Measurements from ENCODE around the gene ABCC11.

DNA sequence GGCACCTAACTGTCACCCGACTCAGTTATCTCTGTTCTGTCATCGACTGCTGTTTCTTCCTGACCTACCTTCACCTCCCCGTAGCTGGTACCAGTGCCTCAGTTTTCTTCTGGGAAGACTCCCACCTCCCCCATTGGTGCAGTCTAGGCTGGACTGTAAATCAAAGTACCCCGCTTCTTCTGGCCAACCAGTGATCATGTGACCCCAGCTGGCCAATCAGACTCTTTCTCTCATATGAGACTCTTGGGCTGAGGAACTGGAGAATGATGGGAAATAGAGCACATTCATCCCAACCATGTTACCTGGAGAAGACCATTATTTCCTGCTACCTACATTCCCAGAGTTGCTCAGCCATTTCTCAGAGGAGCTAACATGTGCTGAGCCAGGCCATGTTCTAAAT lies 23.8 kb downstream of the ABCC11 start:
- TF ChIP-seq EZH2phosphoT487 (conservative IDR thresholded peaks at IDR 0.05; ENCODE audit: low read length) = no peak
- TF ChIP-seq, protein P1, sequence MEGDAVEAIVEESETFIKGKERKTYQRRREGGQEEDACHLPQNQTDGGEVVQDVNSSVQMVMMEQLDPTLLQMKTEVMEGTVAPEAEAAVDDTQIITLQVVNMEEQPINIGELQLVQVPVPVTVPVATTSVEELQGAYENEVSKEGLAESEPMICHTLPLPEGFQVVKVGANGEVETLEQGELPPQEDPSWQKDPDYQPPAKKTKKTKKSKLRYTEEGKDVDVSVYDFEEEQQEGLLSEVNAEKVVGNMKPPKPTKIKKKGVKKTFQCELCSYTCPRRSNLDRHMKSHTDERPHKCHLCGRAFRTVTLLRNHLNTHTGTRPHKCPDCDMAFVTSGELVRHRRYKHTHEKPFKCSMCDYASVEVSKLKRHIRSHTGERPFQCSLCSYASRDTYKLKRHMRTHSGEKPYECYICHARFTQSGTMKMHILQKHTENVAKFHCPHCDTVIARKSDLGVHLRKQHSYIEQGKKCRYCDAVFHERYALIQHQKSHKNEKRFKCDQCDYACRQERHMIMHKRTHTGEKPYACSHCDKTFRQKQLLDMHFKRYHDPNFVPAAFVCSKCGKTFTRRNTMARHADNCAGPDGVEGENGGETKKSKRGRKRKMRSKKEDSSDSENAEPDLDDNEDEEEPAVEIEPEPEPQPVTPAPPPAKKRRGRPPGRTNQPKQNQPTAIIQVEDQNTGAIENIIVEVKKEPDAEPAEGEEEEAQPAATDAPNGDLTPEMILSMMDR (IDR thresholded peaks at IDR 0.05; ENCODE audit: insufficient read depth, low read length, poor library complexity, severe bottlenecking) = no peak

Measured in SU-DHL-6 (cell line).